Adipocyte (in vitro differentiated cells): ENCODE results near the gene SOCS7.

Experiments
- DNase-seq: peaks from one replicate; pipeline ENCODE4 v3.0.0-alpha.2; 2015; ENCODE audit warnings: low read depth
- H3K27me3 ChIP-seq: replicated peaks from 2 replicates; pipeline ENCODE4 v1.7.0; 2013; ENCODE audit warnings: mild to moderate bottlenecking, low read length, moderate library complexity; ENCODE audit not compliant: control insufficient read depth, insufficient read depth
- H3K36me3 ChIP-seq: 2 replicates; pipeline ENCODE4 v1.7.0; 2013; ENCODE audit warnings: low read length, mild to moderate bottlenecking, moderate library complexity; ENCODE audit not compliant: control insufficient read depth, insufficient read depth, severe bottlenecking
- H3K4me1 ChIP-seq: 2 replicates; pipeline ENCODE4 v1.7.0; 2013; ENCODE audit warnings: mild to moderate bottlenecking, low read length, moderate library complexity; ENCODE audit not compliant: control insufficient read depth, insufficient read depth
- H3K4me3 ChIP-seq: 2 replicates; pipeline ENCODE4 v1.7.0; 2013; ENCODE audit warnings: mild to moderate bottlenecking, low read length, moderate library complexity
- H3K9ac ChIP-seq: 2 replicates; pipeline ENCODE4 v1.7.0; 2013; ENCODE audit warnings: mild to moderate bottlenecking, low read length, moderate library complexity
- H3K9me3 ChIP-seq: 2 replicates; pipeline ENCODE4 v1.7.0; 2013; ENCODE audit warnings: mild to moderate bottlenecking, low read length, moderate library complexity; ENCODE audit not compliant: control insufficient read depth

SOCS7 gene

GRCh38 chr17:38339891-38340290 lies 11.8 kb upstream of the SOCS7 start:
- peaks cover 38% of the 10 kb centered on the region for H3K27me3 ChIP-seq
- no peaks in the 10 kb centered on the region for H3K4me1 ChIP-seq
- no peak overlapping the region for H3K9ac ChIP-seq
- H3K4me3 ChIP-seq = no peak overlapping the region
- H3K36me3 ChIP-seq = no peaks in the 10 kb centered on the region
- H3K9me3 ChIP-seq = no peaks in the 10 kb centered on the region
- no peak for DNase-seq

GRCh38 chr17:38341035-38341721 lies 10.5 kb upstream of the SOCS7 start:
- peak; percentile 46 for DNase-seq
- Histone ChIP-seq H3K4me1 (no peaks in the 10 kb centered on the region), H3K4me3 (no peak overlapping the region), H3K9ac (no peak overlapping the region), H3K9me3 (no peaks in the 10 kb centered on the region), H3K36me3 (no peaks in the 10 kb centered on the region), H3K27me3 (peaks cover 39% of the 10 kb centered on the region)

- no peak for DNase-seq
- Histone ChIP-seq H3K9ac (no peak overlapping the region), H3K4me1 (no peaks in the 10 kb centered on the region), H3K27me3 (peaks cover 38% of the 10 kb centered on the region), H3K9me3 (no peaks in the 10 kb centered on the region), H3K36me3 (no peaks in the 10 kb centered on the region), H3K4me3 (no peak overlapping the region)
Measured at GRCh38 chr17:38342886-38343607, 8.6 kb upstream of the SOCS7 start.

GRCh38 chr17:38343608-38344419 lies 7.8 kb upstream of the SOCS7 start, which contains the start of gene GPR179:
TSS of gene GPR179 (minus strand) at chr17:38343956. CDS start at chr17:38343789, 167 bp downstream.
- Histone ChIP-seq H3K9me3 (no peaks in the 10 kb centered on the region), H3K27me3 (peaks cover 30% of the 10 kb centered on the region), H3K9ac (no peak within 1 kb of the TSS), H3K4me3 (no peak within 1 kb of the TSS), H3K4me1 (no peaks in the 10 kb centered on the region), H3K36me3 (no peaks in the 10 kb centered on the region)
- no peak for DNase-seq

- no peak for DNase-seq
- Histone ChIP-seq H3K27me3 (peaks cover 25% of the 10 kb centered on the region), H3K4me3 (no peak overlapping the region), H3K9me3 (no peaks in the 10 kb centered on the region), H3K4me1 (no peaks in the 10 kb centered on the region), H3K36me3 (no peaks in the 10 kb centered on the region), H3K9ac (no peak overlapping the region)
Measured at GRCh38 chr17:38344420-38344745, 7.3 kb upstream of the SOCS7 start.

GRCh38 chr17:38345743-38346142 lies 5.9 kb upstream of the SOCS7 start:
- Histone ChIP-seq H3K36me3 (no peaks in the 10 kb centered on the region), H3K9me3 (no peaks in the 10 kb centered on the region), H3K4me3 (no peak overlapping the region), H3K27me3 (peaks cover 25% of the 10 kb centered on the region), H3K9ac (no peak overlapping the region), H3K4me1 (no peaks in the 10 kb centered on the region)
- DNase-seq = no peak

- no peak overlapping the region for H3K4me3 ChIP-seq
- H3K36me3 ChIP-seq = no peaks in the 10 kb centered on the region
- H3K9ac ChIP-seq = no peak overlapping the region
- no peaks in the 10 kb centered on the region for H3K9me3 ChIP-seq
- H3K27me3 ChIP-seq = peaks cover 8% of the 10 kb centered on the region
- peaks cover 15% of the 10 kb centered on the region for H3K4me1 ChIP-seq
- peak; percentile 94 for DNase-seq
Measured at GRCh38 chr17:38349097-38349730, 2.4 kb upstream of the SOCS7 start.

GRCh38 chr17:38350035-38350434 lies 1.6 kb upstream of the SOCS7 start:
- DNase-seq = no peak
- H3K4me3 ChIP-seq = no peak overlapping the region
- H3K36me3 ChIP-seq = no peaks in the 10 kb centered on the region
- no peaks in the 10 kb centered on the region for H3K9me3 ChIP-seq
- H3K9ac ChIP-seq = peak overlapping the region; percentile 26
- peaks cover 22% of the 10 kb centered on the region for H3K4me1 ChIP-seq
- H3K27me3 ChIP-seq = peaks cover 4% of the 10 kb centered on the region

- Histone ChIP-seq H3K4me3 (peak overlapping the region; percentile 87), H3K4me1 (peaks cover 29% of the 10 kb centered on the region), H3K27me3 (no peaks in the 10 kb centered on the region), H3K9me3 (no peaks in the 10 kb centered on the region), H3K9ac (peak overlapping the region; percentile 89), H3K36me3 (no peaks in the 10 kb centered on the region)
- peak; percentile 66 for DNase-seq
Measured at GRCh38 chr17:38352245-38353085, 821 bp downstream of the SOCS7 start.

- Histone ChIP-seq H3K4me1 (peaks cover 35% of the 10 kb centered on the region), H3K36me3 (no peaks in the 10 kb centered on the region), H3K9me3 (no peaks in the 10 kb centered on the region), H3K27me3 (no peaks in the 10 kb centered on the region), H3K4me3 (peak overlapping the region; percentile 87), H3K9ac (peak overlapping the region; percentile 89)
- no peak for DNase-seq
Measured at GRCh38 chr17:38353086-38353604, 1.5 kb downstream of the SOCS7 start.
